SK-MEL-5 (cell line): Measurements from ENCODE around the gene PVALB. TPM values are rescaled to one million over a fixed set of nuclear protein-coding genes. Genes with fewer than 3 reads are reported as not detected.

ENCODE experiments used
- DNase-seq: peaks from one replicate; pipeline ENCODE4 v3.0.0-alpha.2; 2016; ENCODE audit warnings: low read depth, low spot score
- in situ Hi-C: cut with HindIII; loops from 2 replicates; pipeline ENCODE4 v1.10.0; 2016; ENCODE audit warnings: low sequenced_read_pairs, high pct_unique_total_duplicates, low pct_unique_long_range_greater_than_20kb
- polyA plus RNA-seq, 2 experiments: library from polyadenylated mRNA; depleted of rRNA; stranded (reverse); fragments of >200 nt; gene quantifications; 2 replicates each; pipeline ENCODE4 v1.2.3, GENCODE V29; 2015
- total RNA-seq: library from RNA; depleted of rRNA; stranded (reverse); fragments of >200 nt; shearing (Covaris generic); gene quantifications from 2 replicates; pipeline ENCODE4 v1.2.3, GENCODE V29; 2014; rRNA removed

Gene PVALB
- total RNA-seq: not detected in 2 replicates
- polyA plus RNA-seq (2015; cell fraction: cytosol; rRNA removed): 0.96 TPM in 1 of 2 replicates, not detected in the other
- not detected in 2 replicates for polyA plus RNA-seq (2015; cell fraction: nucleus; rRNA removed)

GRCh38 chr22:36816636-36817524, at the start of gene PVALB:
Gene PVALB, minus strand, starts transcription at chr22:36817035. Its CDS starts 30 bp downstream, at chr22:36817005.
- in situ Hi-C loops: no loop called here
- peak; percentile 29 for DNase-seq

- DNase-seq: no peak
- in situ Hi-C loops: no loop called here
Observed at GRCh38 chr22:36865346-36865745, 48.5 kb upstream of the PVALB start.

- in situ Hi-C loops: no loop called here
- no peak for DNase-seq
Observed at GRCh38 chr22:36864454-36865215, 47.8 kb upstream of the PVALB start.

- no peak for DNase-seq
- in situ Hi-C loops: no loop called here
Observed at GRCh38 chr22:36863979-36864378, 47.1 kb upstream of the PVALB start.

GRCh38 chr22:36863281-36863680, 46.4 kb upstream of the PVALB start:
- DNase-seq: no peak

GRCh38 chr22:36862251-36863242, 45.7 kb upstream of the PVALB start:
- in situ Hi-C loops: no loop called here
- DNase-seq: no peak

More at GRCh38 chr22:36863281-36863680, 46.4 kb upstream of the PVALB start:
- in situ Hi-C loops: no loop called here

GRCh38 chr22:36860821-36861659, 44.2 kb upstream of the PVALB start, which contains the start of gene NCF4:
Gene NCF4, plus strand, starts transcription at chr22:36861006. Its CDS starts 166 bp downstream, at chr22:36861172.
- DNase-seq: no peak
- in situ Hi-C loops: no loop called here

- in situ Hi-C loops: no loop called here
- no peak for DNase-seq
Observed at GRCh38 chr22:36860438-36860820, 43.6 kb upstream of the PVALB start.

- DNase-seq: no peak
- in situ Hi-C loops: no loop called here
Observed at GRCh38 chr22:36860017-36860416, 43.2 kb upstream of the PVALB start.

GRCh38 chr22:36858966-36859365, 42.1 kb upstream of the PVALB start:
- no peak for DNase-seq
- in situ Hi-C loops: no loop called here

GRCh38 chr22:36858156-36858555, 41.3 kb upstream of the PVALB start:
- in situ Hi-C loops: no loop called here
- no peak for DNase-seq

- DNase-seq: no peak
- in situ Hi-C loops: no loop called here
Observed at GRCh38 chr22:36856792-36857135, 39.9 kb upstream of the PVALB start.

- DNase-seq: peak; percentile 87
- in situ Hi-C loops: no loop called here
Observed at GRCh38 chr22:36856121-36856791, 39.4 kb upstream of the PVALB start.

GRCh38 chr22:36855478-36855877, 38.6 kb upstream of the PVALB start:
- in situ Hi-C loops: no loop called here
- DNase-seq: no peak

- DNase-seq: peak; percentile 80
- in situ Hi-C loops: no loop called here
Observed at GRCh38 chr22:36853407-36854099, 36.7 kb upstream of the PVALB start.
